Nephron progenitor cell (in vitro differentiated cells): ENCODE data around the gene SYTL3.

Experiments used
- DNase-seq: peaks from one replicate; pipeline ENCODE4 v3.0.0; 2021
- H3K27ac Mint-ChIP-seq: 2 replicates; pipeline ENCODE4 v1.8.0; 2021; ENCODE audit warnings: mild to moderate bottlenecking, moderate library complexity, mixed read lengths
- H3K27me3 Mint-ChIP-seq: 2 replicates; pipeline ENCODE4 v1.8.0; 2021; ENCODE audit warnings: mild to moderate bottlenecking, low read depth, mixed read lengths; ENCODE audit not compliant: poor library complexity
- H3K36me3 Mint-ChIP-seq: 2 replicates; pipeline ENCODE4 v1.8.0; 2021; ENCODE audit warnings: low read depth, mixed read lengths
- H3K4me1 Mint-ChIP-seq: 2 replicates; pipeline ENCODE4 v1.8.0; 2021; ENCODE audit warnings: mixed read lengths
- H3K4me3 Mint-ChIP-seq: 2 replicates; pipeline ENCODE4 v1.8.0; 2021; ENCODE audit warnings: mild to moderate bottlenecking, moderate library complexity, mixed read lengths
- H3K9me3 Mint-ChIP-seq: 2 replicates; pipeline ENCODE4 v1.8.0; 2021; ENCODE audit warnings: mild to moderate bottlenecking, moderate library complexity, mixed read lengths
- TF ChIP-seq, protein P1 (sequence below): fragments of 200-600 bp; sonication (generic); IDR thresholded peaks from 2 replicates; pipeline ENCODE4 v1.5.0; 2021; ENCODE audit warnings: antibody characterized with exemption

Gene SYTL3

DNA sequence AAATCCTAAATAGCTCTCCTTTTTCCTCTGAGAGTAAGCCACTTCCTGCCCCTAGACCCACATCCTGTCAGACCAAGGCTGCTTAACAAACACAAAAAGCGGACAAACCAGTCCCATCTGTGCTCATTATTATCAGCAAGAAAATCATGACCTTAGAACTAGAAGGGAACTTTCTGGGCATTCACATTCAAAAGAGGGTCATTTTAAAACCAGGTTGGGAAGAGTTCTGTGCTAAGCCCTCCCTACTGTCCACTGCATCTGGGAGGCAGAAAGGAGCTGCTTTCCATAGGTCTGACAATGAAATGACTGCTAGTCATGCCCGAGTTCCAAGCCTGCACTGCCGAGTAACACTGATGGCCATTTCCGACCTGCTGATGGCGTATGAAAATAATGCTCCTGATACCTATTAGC lies 153.9 kb downstream of the SYTL3 start:
- H3K36me3 Mint-ChIP-seq: peaks cover 15% of the 10 kb centered on the region
- H3K9me3 Mint-ChIP-seq: no peaks in the 10 kb centered on the region
- no peak overlapping the region for H3K4me3 Mint-ChIP-seq
- H3K27me3 Mint-ChIP-seq: peaks cover 4% of the 10 kb centered on the region
- peak overlapping the region; percentile 31 for H3K27ac Mint-ChIP-seq
- DNase-seq: no peak
- H3K4me1 Mint-ChIP-seq: peaks cover 52% of the 10 kb centered on the region
- TF ChIP-seq, protein P1, sequence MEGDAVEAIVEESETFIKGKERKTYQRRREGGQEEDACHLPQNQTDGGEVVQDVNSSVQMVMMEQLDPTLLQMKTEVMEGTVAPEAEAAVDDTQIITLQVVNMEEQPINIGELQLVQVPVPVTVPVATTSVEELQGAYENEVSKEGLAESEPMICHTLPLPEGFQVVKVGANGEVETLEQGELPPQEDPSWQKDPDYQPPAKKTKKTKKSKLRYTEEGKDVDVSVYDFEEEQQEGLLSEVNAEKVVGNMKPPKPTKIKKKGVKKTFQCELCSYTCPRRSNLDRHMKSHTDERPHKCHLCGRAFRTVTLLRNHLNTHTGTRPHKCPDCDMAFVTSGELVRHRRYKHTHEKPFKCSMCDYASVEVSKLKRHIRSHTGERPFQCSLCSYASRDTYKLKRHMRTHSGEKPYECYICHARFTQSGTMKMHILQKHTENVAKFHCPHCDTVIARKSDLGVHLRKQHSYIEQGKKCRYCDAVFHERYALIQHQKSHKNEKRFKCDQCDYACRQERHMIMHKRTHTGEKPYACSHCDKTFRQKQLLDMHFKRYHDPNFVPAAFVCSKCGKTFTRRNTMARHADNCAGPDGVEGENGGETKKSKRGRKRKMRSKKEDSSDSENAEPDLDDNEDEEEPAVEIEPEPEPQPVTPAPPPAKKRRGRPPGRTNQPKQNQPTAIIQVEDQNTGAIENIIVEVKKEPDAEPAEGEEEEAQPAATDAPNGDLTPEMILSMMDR: no peak

GRCh38 chr6:158804207-158804606 lies 154.4 kb downstream of the SYTL3 start:
- no peak for DNase-seq
- no peak overlapping the region for H3K4me3 Mint-ChIP-seq
- no peak overlapping the region for H3K27ac Mint-ChIP-seq
- no peaks in the 10 kb centered on the region for H3K9me3 Mint-ChIP-seq
- peaks cover 4% of the 10 kb centered on the region for H3K27me3 Mint-ChIP-seq
- peaks cover 52% of the 10 kb centered on the region for H3K4me1 Mint-ChIP-seq
- TF ChIP-seq, protein P1: no peak
- H3K36me3 Mint-ChIP-seq: peaks cover 15% of the 10 kb centered on the region

GRCh38 chr6:158805698-158806377 lies 156.0 kb downstream of the SYTL3 start:
- Mint-ChIP-seq H3K4me1 (peaks cover 61% of the 10 kb centered on the region), H3K9me3 (no peaks in the 10 kb centered on the region), H3K4me3 (no peak overlapping the region), H3K27ac (no peak overlapping the region), H3K27me3 (peaks cover 4% of the 10 kb centered on the region), H3K36me3 (peaks cover 15% of the 10 kb centered on the region)
- TF ChIP-seq, protein P1: no peak
- DNase-seq: no peak

GRCh38 chr6:158807515-158808441 lies 157.9 kb downstream of the SYTL3 start:
- DNase-seq: no peak
- Mint-ChIP-seq H3K9me3 (no peaks in the 10 kb centered on the region), H3K4me3 (no peak overlapping the region), H3K27me3 (peaks cover 3% of the 10 kb centered on the region), H3K27ac (no peak overlapping the region), H3K4me1 (peaks cover 64% of the 10 kb centered on the region), H3K36me3 (peaks cover 18% of the 10 kb centered on the region)
- TF ChIP-seq, protein P1: no peak

DNA sequence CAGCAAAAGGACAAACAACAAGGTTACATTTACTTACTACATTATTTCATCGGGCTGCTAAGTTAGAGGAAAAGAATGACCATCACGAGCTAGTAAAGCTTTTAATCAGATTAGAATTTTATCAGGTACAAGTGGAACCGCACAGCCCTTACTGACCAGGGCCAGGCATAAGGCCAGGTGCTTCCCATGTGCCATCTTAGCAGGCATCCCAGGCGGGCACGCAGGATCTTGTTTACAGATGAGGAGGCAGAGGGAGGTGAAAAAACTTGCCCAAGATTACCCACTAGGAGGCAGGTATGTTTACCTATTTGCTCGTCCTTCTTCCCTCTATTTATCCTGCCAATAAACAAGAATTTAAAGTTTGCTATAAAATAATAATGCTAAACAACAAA lies 158.6 kb downstream of the SYTL3 start:
- Mint-ChIP-seq H3K9me3 (no peaks in the 10 kb centered on the region), H3K27me3 (no peaks in the 10 kb centered on the region), H3K27ac (no peak overlapping the region), H3K4me1 (peaks cover 60% of the 10 kb centered on the region), H3K36me3 (peaks cover 24% of the 10 kb centered on the region), H3K4me3 (no peak overlapping the region)
- TF ChIP-seq, protein P1: no peak
- no peak for DNase-seq
